ENCODE measurements around the gene EIF4G3. TPM values are rescaled to one million over a fixed set of nuclear protein-coding genes. Genes with fewer than 3 reads are reported as not detected.
A peak's percentile ranks its signal among the peaks of the same experiment; 100 is the strongest.
"Not testable (repeated sequence)": the region's sequence is repeated elsewhere in the genome, so short reads cannot be mapped to it uniquely, and the experiment has no call there.

Gene EIF4G3
- total RNA-seq, 1 experiment from 2014 or later: 57.2 TPM

GRCh38 chr1:21030181-21030580 lies 146.5 kb downstream of the EIF4G3 start:
- no peak for DNase-seq (ENCODE audit: low read depth)

GRCh38 chr1:21028520-21029145 lies 148.1 kb downstream of the EIF4G3 start:
- DNase-seq (ENCODE audit: low read depth): no peak

GRCh38 chr1:21027805-21028204 lies 148.9 kb downstream of the EIF4G3 start:
- no peak for DNase-seq (ENCODE audit: low read depth)

- no peak for DNase-seq (ENCODE audit: low read depth)
Observed at GRCh38 chr1:21024918-21025317, 151.8 kb downstream of the EIF4G3 start.

- DNase-seq (ENCODE audit: low read depth): not testable (repeated sequence)
Observed at GRCh38 chr1:21024136-21024896, 152.4 kb downstream of the EIF4G3 start.

- peak; percentile 99 for DNase-seq (ENCODE audit: low read depth)
Observed at GRCh38 chr1:21022279-21023040, 154.2 kb downstream of the EIF4G3 start.

GRCh38 chr1:21021311-21021710 lies 155.4 kb downstream of the EIF4G3 start:
- DNase-seq (ENCODE audit: low read depth): no peak

GRCh38 chr1:21020151-21020550 lies 156.5 kb downstream of the EIF4G3 start:
- peak; percentile 27 for DNase-seq (ENCODE audit: low read depth)

GRCh38 chr1:21018673-21019072 lies 158.0 kb downstream of the EIF4G3 start:
- no peak for DNase-seq (ENCODE audit: low read depth)

- DNase-seq (ENCODE audit: low read depth): no peak
Observed at GRCh38 chr1:21013510-21013909, 163.2 kb downstream of the EIF4G3 start.

GRCh38 chr1:21012937-21013336 lies 163.8 kb downstream of the EIF4G3 start:
- DNase-seq (ENCODE audit: low read depth): peak; percentile 38

- no peak for DNase-seq (ENCODE audit: low read depth)
Observed at GRCh38 chr1:21007876-21008275, 168.8 kb downstream of the EIF4G3 start.

GRCh38 chr1:21005466-21006239 lies 171.0 kb downstream of the EIF4G3 start:
- DNase-seq (ENCODE audit: low read depth): no peak

GRCh38 chr1:21003281-21004045 lies 173.2 kb downstream of the EIF4G3 start:
- no peak for DNase-seq (ENCODE audit: low read depth)

- DNase-seq (ENCODE audit: low read depth): no peak
Observed at GRCh38 chr1:21001042-21001441, 175.7 kb downstream of the EIF4G3 start.

GRCh38 chr1:21000245-21000594 lies 176.5 kb downstream of the EIF4G3 start:
- no peak for DNase-seq (ENCODE audit: low read depth)

- no peak for DNase-seq (ENCODE audit: low read depth)
Observed at GRCh38 chr1:20999525-21000244, 177.0 kb downstream of the EIF4G3 start.

- no peak for DNase-seq (ENCODE audit: low read depth)
Observed at GRCh38 chr1:20998826-20999225, 177.9 kb downstream of the EIF4G3 start.

GRCh38 chr1:20997602-20998224 lies 179.0 kb downstream of the EIF4G3 start:
- DNase-seq (ENCODE audit: low read depth): no peak

GRCh38 chr1:20996554-20996953 lies 180.1 kb downstream of the EIF4G3 start:
- DNase-seq (ENCODE audit: low read depth): no peak
